Measurements from ENCODE around the gene KRT9.
"Not testable (repeated sequence)": the region's sequence is repeated elsewhere in the genome, so short reads cannot be mapped to it uniquely, and the experiment has no call there.

The KRT9 gene

GRCh38 chr17:41571561-41572434, at the start of gene KRT9:
KRT9 (minus strand) TSS chr17:41572059; CDS start chr17:41571992, 67 bp downstream.
- no peak for DNase-seq

DNA sequence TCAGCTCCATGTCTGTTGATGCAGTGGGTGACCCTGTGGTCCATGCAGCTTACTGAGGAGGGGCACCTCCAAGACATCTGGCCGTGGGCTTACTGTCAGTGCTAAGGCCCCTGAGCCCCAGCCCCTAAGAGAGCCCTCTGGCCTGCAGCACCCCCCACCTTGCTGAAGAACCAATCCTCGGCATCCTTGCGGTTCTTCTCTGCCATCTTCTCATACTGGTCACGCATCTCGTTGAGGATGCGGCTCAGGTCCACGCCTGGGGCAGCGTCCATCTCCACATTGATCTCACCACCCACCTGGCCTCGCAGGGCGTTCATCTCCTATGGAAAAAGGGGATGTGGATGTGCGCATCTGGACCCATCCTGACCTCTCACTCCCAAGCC, 49.6 kb upstream of the KRT9 start:
- DNase-seq = not testable (repeated sequence)

- no peak for DNase-seq
Measured at GRCh38 chr17:41620583-41621434, 49.0 kb upstream of the KRT9 start.

- DNase-seq = not testable (repeated sequence)
Measured at GRCh38 chr17:41619927-41620582, 48.2 kb upstream of the KRT9 start.

DNA sequence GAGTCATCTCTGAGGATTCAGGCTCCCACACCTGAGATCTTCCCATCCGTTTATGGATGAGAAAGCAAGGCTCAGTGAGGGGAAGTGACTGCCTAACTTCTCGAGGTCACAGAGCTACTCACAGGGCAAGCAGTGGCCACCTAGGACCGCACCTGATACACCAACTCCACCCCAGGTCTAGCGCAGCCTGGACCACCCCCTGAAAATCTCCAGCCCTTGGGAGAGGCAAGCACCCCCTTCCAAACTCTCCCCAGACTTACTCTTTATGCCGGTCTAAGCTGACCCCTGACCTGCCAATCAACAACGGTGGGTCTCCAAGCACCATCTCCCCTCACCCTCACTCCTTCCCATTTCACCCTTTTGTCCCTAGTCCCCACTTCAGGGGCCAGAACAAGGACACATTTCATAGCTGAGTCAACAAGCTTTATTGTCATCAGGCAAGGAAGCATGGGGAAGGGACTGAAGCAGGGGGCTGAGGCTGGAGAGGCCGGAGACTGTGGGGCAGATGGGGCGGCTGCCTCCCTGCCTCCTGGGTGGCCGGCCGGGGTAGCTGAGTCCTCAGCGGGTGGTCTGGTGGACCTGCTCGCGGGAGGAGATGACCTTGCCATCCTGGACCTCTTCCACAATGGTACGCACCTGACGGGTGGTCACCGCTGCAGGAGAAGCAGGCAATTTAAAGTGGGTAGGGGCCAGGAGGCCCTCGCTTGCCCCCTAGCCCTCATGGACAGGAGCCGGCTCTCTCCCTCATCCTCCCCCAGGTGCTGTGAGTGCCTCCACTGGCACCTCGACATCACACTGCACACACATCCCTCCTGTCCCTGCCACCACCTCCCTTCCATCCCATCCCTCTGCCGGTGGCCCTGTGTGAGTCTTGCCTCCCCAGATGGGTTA, 47.4 kb upstream of the KRT9 start:
- DNase-seq = no peak

DNA sequence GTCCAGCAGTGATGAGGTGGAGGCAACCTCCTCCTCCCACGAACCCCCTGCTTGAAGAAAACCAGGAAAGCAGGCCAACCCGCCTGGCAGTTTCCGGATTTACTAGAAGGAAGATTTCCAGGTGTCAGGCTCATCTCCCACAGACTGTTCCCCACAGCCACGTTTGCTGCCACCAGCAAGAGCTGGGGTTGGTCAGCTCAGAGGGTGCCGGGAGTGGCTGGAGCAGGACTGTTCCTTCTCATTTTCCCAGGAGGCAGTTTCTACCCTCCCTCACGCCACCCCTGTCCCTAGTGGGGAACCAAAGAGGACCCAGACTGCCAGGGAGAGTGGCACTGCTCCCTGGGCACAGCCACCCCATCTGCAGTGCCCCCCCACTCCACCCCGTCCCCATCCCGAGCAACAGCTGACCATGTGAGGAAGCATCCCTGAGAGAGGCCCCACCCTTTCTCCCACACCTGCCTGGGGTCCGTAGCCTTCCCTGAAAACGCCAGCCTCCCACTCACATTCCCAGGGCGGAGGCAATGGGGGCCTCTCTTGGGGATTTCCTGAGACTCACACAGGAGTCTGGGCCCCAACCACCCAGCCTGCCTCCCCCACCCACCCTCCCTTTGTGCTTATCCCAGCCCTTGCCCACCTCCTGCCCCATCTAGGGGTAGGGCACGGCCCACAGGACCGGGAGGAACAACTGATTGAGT, 46.6 kb upstream of the KRT9 start:
- DNase-seq = no peak

- DNase-seq = no peak
Measured at GRCh38 chr17:41617698-41618097, 45.8 kb upstream of the KRT9 start.

- DNase-seq = no peak
Measured at GRCh38 chr17:41617136-41617535, 45.3 kb upstream of the KRT9 start.

- DNase-seq = not testable (repeated sequence)
Measured at GRCh38 chr17:41616486-41616885, 44.6 kb upstream of the KRT9 start.

DNA sequence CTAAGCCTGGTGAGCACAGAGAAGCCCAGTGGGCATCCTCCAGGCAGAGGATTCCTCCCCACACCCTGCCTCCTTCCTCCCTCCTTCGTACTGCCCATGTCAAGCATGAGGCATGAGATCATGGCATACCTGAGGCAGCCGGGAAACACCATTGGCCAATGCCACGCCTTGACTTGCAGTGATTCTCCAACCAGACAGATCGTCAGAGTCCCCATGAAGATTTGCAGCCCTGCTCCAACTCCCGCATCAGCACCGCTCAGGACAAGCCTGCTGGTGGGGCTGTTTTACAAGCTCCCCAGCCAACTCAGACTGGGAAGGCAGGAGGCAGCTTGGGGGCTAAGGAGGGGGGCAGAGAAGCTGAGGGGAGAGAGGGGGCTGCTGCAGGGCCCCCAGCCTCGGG, 43.6 kb upstream of the KRT9 start:
- no peak for DNase-seq

GRCh38 chr17:41614767-41615166, 42.9 kb upstream of the KRT9 start:
- DNase-seq = not testable (repeated sequence)

- DNase-seq = no peak
Measured at GRCh38 chr17:41614098-41614497, 42.2 kb upstream of the KRT9 start.

- DNase-seq = no peak
Measured at GRCh38 chr17:41613277-41614082, 41.6 kb upstream of the KRT9 start.

- not testable (repeated sequence) for DNase-seq
Measured at GRCh38 chr17:41612376-41613160, 40.7 kb upstream of the KRT9 start, which contains the start of gene KRT16. KRT16 (minus strand) TSS chr17:41612767; CDS start chr17:41612688, 79 bp downstream.

DNA sequence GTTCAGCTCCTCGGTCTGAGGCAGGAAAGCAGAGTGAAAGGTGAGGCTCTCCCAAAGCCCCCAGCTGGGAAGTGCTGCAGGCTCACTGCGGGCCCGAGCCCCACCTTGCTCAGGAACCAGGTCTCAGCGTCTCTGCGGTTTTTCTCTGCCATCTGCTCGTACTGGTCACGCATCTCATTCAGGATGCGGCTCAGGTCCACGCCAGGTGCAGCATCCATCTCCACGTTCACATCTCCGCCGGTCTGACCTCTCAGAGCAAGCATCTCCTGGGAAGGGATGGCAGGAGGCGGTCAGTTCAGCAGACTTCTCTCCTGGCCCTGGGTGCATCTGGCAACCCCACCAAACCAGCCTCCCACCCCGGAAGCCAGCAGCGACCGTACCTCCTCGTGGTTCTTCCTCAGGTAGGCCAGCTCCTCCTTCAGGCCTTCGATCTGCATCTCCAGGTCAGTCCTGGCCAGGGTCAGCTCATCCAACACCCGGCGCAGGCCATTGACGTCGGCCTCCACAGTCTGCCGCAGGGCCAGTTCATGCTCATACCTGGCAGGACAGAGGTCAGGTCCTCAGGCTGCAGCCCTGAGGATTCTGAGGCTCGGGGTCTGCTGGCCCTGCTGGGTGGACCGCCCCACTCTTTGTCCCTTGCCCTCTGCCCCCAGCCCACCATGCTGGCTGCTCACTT, 39.2 kb upstream of the KRT9 start:
- DNase-seq = no peak

DNA sequence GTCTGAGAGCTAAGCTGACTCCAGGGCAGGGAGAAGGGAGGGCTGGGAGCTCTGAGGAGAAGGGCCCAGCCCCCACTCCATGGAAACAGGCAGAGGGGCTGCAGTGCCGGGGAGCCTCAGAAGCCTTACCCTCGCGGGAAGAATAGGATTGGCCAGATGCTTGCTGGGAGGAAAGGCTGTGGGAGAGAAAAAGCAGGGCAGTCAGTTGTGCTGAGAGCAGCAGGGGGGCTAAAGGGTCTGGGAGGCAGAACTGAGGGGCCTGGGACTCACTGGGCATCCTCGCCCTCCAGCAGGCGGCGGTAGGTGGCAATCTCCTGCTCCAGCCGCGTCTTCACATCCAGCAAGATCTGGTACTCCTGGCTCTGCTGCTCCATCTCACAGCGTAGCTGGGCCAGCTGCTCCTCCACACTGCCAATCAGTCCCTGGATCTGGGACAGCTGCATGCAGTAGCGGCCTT, 38.2 kb upstream of the KRT9 start:
- not testable (repeated sequence) for DNase-seq

DNA sequence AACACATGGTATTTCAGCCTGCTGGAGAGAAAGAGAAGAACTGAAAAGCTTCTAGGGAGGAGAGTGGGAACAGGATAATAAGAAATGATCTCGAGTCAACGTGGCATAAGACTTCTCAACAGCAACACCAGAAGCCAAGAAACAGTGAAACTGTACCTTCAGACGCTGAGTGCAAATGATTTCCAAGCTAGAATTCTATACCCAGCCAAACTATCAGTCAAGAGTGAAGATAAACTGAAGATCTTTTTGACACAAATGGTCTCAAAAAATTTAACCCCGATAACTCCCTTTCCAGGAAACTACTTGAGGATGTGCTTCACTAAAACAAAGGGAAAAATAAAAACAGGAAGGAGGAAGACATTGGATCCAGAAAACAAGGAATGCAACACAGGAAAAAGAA, 35.1 kb upstream of the KRT9 start:
- not testable (repeated sequence) for DNase-seq

GRCh38 chr17:41602524-41602923, 30.7 kb upstream of the KRT9 start:
- DNase-seq = no peak

DNA sequence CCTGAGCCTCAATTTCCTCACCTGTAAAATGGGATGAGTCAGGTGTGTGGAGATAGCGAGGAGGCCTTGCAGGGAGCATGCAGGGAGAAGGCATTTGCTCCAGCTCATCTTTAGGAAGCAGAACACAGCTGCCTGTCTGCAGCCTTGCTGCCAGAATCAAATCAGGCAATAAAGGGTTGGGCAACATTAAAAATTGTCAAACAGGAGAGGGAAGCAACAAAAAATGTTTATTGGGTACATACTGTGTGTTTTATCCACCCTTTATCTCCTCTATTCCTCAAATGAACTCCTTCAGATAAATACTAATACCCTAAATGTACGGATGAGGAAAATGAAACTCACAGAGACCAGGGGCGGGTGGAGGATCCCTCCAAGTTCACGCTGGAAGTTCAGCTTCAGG, 28.5 kb upstream of the KRT9 start:
- DNase-seq = no peak
